B cell (primary cell): ENCODE data around the gene PMPCA. TPM values are rescaled to one million over a fixed set of nuclear protein-coding genes. Genes with fewer than 3 reads are reported as not detected.

ENCODE experiments used
- ATAC-seq: fragments of 200-7000 bp; cut with Tn5 transposase; one replicate; pipeline ENCODE4 v1.10.0; 2021; ENCODE audit warnings: low read depth, mild to moderate bottlenecking, moderate number of reproducible peaks, moderate library complexity
- CTCF ChIA-PET: fragments of 350-600 bp; sonication (Branson Sonifier 250); formaldehyde crosslinking; loops from one replicate; lab custom pipeline; 2021; ENCODE audit warnings: antibody characterized with exemption, inconsistent platforms; lab: Charles Lee
- POLR2A ChIA-PET: fragments of 350-600 bp; sonication (Branson Sonifier 250); formaldehyde crosslinking; loops from one replicate; lab custom pipeline; 2021; ENCODE audit warnings: antibody characterized with exemption; lab: Charles Lee
- DNase-seq: peaks from one replicate; pipeline ENCODE4 v3.0.0; 2013
- H2AFZ ChIP-seq: 2 replicates; pipeline ENCODE4 v1.6.1; 2012; ENCODE audit warnings: mild to moderate bottlenecking, low read depth, low read length; ENCODE audit not compliant: insufficient read depth, poor library complexity, severe bottlenecking
- H3K27ac ChIP-seq, 2 donors: 1 replicate in 1 of 2; 2 replicates in 1 of 2; pipeline ENCODE4 v1.5.1; 2012 to 2013; ENCODE audit warnings: low read length in 2 of 2, mild to moderate bottlenecking in 2 of 2, moderate library complexity in 1 of 2
- H3K27me3 ChIP-seq, 4 experiments: fragments of 200-600 bp in 1 of 4; sonication (generic) in 1 of 4; replicated peaks in 1 of 4; 1 replicate in 2 of 4; 2 replicates in 2 of 4; pipeline versions ENCODE4 v1.6.1 to v1.7.0; 2013 to 2016; ENCODE audit warnings: low read length in 3 of 4, mild to moderate bottlenecking in 2 of 4, mixed read lengths in 1 of 4, moderate library complexity in 1 of 4; ENCODE audit not compliant: insufficient read depth in 4 of 4, control insufficient read depth in 3 of 4; ENCODE audit errors: control extremely low read depth in 1 of 4
- H3K36me3 ChIP-seq, 2 experiments: replicated peaks in 1 of 2; 1 replicate in 1 of 2; 2 replicates in 1 of 2; pipeline versions ENCODE4 v1.6.1 to v1.7.1; 2013; ENCODE audit warnings: low read length in 1 of 2; ENCODE audit not compliant: insufficient read depth in 2 of 2, control insufficient read depth in 1 of 2; ENCODE audit errors: control extremely low read depth in 1 of 2, extremely low read depth in 1 of 2
- H3K4me1 ChIP-seq, 2 donors: fragments of 200-600 bp in 1 of 2; sonication (generic) in 1 of 2; 1 replicate in 1 of 2; 2 replicates in 1 of 2; pipeline versions ENCODE4 v1.5.1 to v1.6.1; 2013 to 2017; ENCODE audit warnings: low read length in 2 of 2; ENCODE audit not compliant: control insufficient read depth in 2 of 2, insufficient read depth in 2 of 2
- H3K4me2 ChIP-seq: replicated peaks from 2 replicates; pipeline ENCODE3; 2012; ENCODE audit warnings: mild to moderate bottlenecking, low read depth, low read length; ENCODE audit not compliant: poor library complexity, severe bottlenecking
- H3K4me3 ChIP-seq, 5 experiments: fragments of 200-600 bp in 1 of 5; sonication (generic) in 1 of 5; 1 replicate in 3 of 5; 2 replicates in 2 of 5; pipeline versions ENCODE4 v1.5.1 to v1.7.0; 2011 to 2016; ENCODE audit warnings: low read length in 4 of 5, mild to moderate bottlenecking in 4 of 5, low read depth in 2 of 5, control low read depth in 1 of 5, moderate library complexity in 1 of 5; ENCODE audit not compliant: insufficient read depth in 1 of 5; ENCODE audit errors: control extremely low read depth in 1 of 5, extremely low read depth in 1 of 5
- H3K79me2 ChIP-seq: fragments of 200-600 bp; sonication (generic); one replicate; pipeline ENCODE4 v1.6.0; 2016; ENCODE audit warnings: low read length; ENCODE audit not compliant: control insufficient read depth, insufficient read depth
- H3K9ac ChIP-seq: fragments of 200-600 bp; sonication (generic); 2 replicates; pipeline ENCODE4 v1.6.1; 2017; ENCODE audit warnings: mild to moderate bottlenecking, low read length, moderate library complexity
- H3K9me3 ChIP-seq, 3 donors: one replicate each; pipeline versions ENCODE4 v1.6.1 to v1.7.1; 2013; ENCODE audit warnings: low read length in 2 of 3; ENCODE audit not compliant: control insufficient read depth in 2 of 3, insufficient read depth in 1 of 3; ENCODE audit errors: control extremely low read depth in 1 of 3
- H4K20me1 ChIP-seq: 2 replicates; pipeline ENCODE4 v1.6.0; 2012; ENCODE audit warnings: mild to moderate bottlenecking, low read length; ENCODE audit not compliant: insufficient read depth, control insufficient read depth, poor library complexity, severe bottlenecking
- H3K27ac Mint-ChIP-seq: one replicate; pipeline ENCODE4 v1.8.0; 2021; ENCODE audit warnings: mixed read lengths
- H3K27me3 Mint-ChIP-seq: one replicate; pipeline ENCODE4 v1.8.0; 2021; ENCODE audit warnings: mixed read lengths
- H3K4me1 Mint-ChIP-seq: one replicate; pipeline ENCODE4 v1.8.0; 2021; ENCODE audit warnings: mixed read lengths
- H3K4me3 Mint-ChIP-seq: one replicate; pipeline ENCODE4 v1.8.0; 2021; ENCODE audit warnings: mixed read lengths
- H3K9me3 Mint-ChIP-seq: one replicate; pipeline ENCODE4 v1.8.0; 2022; ENCODE audit warnings: mixed read lengths; ENCODE audit not compliant: insufficient read depth
- EZH2 ChIP-seq: IDR thresholded peaks from 2 replicates; pipeline ENCODE4 v1.6.1; 2012; ENCODE audit warnings: borderline replicate concordance, low read depth, mild to moderate bottlenecking, moderate library complexity, low read length; ENCODE audit not compliant: insufficient read depth, poor library complexity, severe bottlenecking
- WGBS: methylation state at CpG from one replicate; pipeline ENCODE4 v1.1.5; 2013; ENCODE audit warnings: missing lambda C conversion rate; ENCODE audit not compliant: insufficient coverage; 5-methylcytosine and 5-hydroxymethylcytosine counted together
- intact Hi-C: fragments of 100-400 bp; cut with micrococcal nuclease; formaldehyde crosslinking; loops from one replicate; pipeline ENCODE4 v1.10.0; 2022
- polyA plus RNA-seq: library from polyadenylated mRNA; depleted of rRNA; stranded (reverse); fragments of >200 nt; gene quantifications from 2 replicates; pipeline ENCODE4 v1.2.3, GENCODE V29; 2012
- total RNA-seq, 2 donors: library from RNA; stranded (reverse); fragments of 120-200 nt in 1 of 2; gene quantifications; 1 replicate in 1 of 2; 2 replicates in 1 of 2; pipeline versions ENCODE4 v1.2.3 to v1.2.4, GENCODE V29; 2013 to 2022
- TF ChIP-seq, protein P1 (sequence below): fragments of 200-600 bp; IDR thresholded peaks from one replicate; pipeline ENCODE4 v1.8.0; 2022; ENCODE audit warnings: antibody characterized with exemption, mild to moderate bottlenecking

PMPCA gene
- total and polyA plus RNA-seq, 2 donors (not counting 1 experiment from before 2014, with no cell fraction given), result 64.4 to 72.2 TPM

DNA sequence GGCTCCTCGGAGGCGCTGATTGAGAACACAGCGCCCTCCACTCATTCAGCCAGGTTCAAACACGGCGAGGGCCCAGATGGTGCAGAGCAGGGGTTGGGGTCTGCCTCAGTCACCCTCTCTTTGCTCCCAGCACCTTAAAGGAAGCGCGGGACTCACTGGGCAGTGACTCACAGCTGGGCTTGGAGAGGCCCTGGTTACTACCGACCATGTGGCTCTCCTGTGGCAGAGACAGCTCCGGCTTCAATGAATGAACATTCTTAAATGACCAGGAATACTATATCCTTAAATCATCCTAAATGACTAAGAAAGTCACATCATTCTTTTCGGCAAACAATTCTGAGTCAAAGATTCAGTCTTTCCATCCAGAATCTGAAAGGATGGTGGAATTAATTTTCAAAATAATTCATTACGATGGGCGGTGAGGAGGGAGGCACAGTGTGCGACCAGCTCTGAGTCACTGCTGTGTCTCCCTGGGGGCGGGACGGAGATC lies 30.8 kb downstream of the PMPCA start:
- H3K4me3 ChIP-seq, result no peak overlapping the region
- ChIA-PET CTCF (interaction anchor here (1.3 kb wide), 1 partner anchor 8 kb away, joined by 3 read pairs; no protein-coding TSS in a partner anchor), POLR2A (no interaction called here)
- H3K27me3 Mint-ChIP-seq, result no peaks in the 10 kb centered on the region
- no peak for ATAC-seq
- no peak overlapping the region for H3K27ac ChIP-seq
- H3K9me3 Mint-ChIP-seq, result no peaks in the 10 kb centered on the region
- H3K79me2 ChIP-seq, result peaks cover 33% of the 10 kb centered on the region
- no peak overlapping the region for H3K9ac ChIP-seq
- H3K9me3 ChIP-seq, result no peaks in the 10 kb centered on the region
- H4K20me1 ChIP-seq, result peaks cover 47% of the 10 kb centered on the region
- no peak overlapping the region for H2AFZ ChIP-seq
- intact Hi-C loops, result no loop called here
- 97% methylated on average over 14 of the region's 15 CpGs for WGBS
- no peak for TF ChIP-seq EZH2
- H3K4me3 Mint-ChIP-seq, result no peak overlapping the region
- no peaks in the 10 kb centered on the region for H3K27me3 ChIP-seq
- H3K4me1 Mint-ChIP-seq, result peaks cover 24% of the 10 kb centered on the region
- DNase-seq, result no peak
- H3K4me2 ChIP-seq, result no peak overlapping the region
- peak overlapping the region; percentile 74 for H3K27ac Mint-ChIP-seq
- peaks cover 21 to 28% of the 10 kb centered on the region in 2 donors for H3K4me1 ChIP-seq
- H3K36me3 ChIP-seq, result peaks cover 2 to 32% of the 10 kb centered on the region in 2 experiments

DNA sequence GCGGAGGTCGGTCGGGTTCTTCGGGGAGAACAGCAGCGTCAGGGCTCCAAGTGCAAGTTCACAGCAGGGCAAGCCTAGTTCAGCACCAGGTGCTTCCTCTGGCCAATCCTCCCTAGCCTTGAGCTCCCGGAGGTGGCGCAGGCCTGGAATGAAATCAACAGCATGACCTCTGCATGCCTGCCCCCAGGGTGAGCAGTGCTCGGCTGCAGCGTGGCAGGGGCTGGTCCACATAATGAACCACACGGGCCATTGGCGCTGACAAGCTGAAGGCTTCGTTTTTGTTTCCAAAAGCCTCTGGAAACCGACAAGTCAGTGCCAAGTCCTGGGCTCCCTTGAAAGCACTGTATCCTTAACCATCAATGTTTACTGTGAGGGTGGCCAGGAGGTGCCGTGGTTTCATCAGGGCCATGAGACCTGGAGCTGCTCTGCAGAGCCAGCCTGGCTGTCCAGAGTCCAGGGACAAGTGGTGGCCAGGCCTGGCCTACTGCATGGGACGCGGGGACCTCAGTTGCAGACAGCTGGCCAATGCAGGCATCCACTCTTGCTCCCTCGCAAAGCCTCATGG lies 31.3 kb downstream of the PMPCA start:
- Histone ChIP-seq H3K27ac (no peak overlapping the region), H3K9ac (no peak overlapping the region), H3K4me1 (peaks cover 21 to 27% of the 10 kb centered on the region in 2 donors), H3K79me2 (peaks cover 28% of the 10 kb centered on the region), H3K4me2 (no peak overlapping the region), H3K36me3 (peaks cover 2 to 35% of the 10 kb centered on the region in 2 experiments), H3K27me3 (no peaks in the 10 kb centered on the region), H3K4me3 (no peak overlapping the region), H3K9me3 (no peaks in the 10 kb centered on the region), H2AFZ (no peak overlapping the region), H4K20me1 (peaks cover 42% of the 10 kb centered on the region)
- Mint-ChIP-seq H3K27me3 (no peaks in the 10 kb centered on the region), H3K4me1 (peaks cover 20% of the 10 kb centered on the region), H3K27ac (peak overlapping the region; percentile 74), H3K9me3 (no peaks in the 10 kb centered on the region), H3K4me3 (no peak overlapping the region)
- ATAC-seq, result no peak
- no peak for TF ChIP-seq EZH2
- TF ChIP-seq, protein P1, sequence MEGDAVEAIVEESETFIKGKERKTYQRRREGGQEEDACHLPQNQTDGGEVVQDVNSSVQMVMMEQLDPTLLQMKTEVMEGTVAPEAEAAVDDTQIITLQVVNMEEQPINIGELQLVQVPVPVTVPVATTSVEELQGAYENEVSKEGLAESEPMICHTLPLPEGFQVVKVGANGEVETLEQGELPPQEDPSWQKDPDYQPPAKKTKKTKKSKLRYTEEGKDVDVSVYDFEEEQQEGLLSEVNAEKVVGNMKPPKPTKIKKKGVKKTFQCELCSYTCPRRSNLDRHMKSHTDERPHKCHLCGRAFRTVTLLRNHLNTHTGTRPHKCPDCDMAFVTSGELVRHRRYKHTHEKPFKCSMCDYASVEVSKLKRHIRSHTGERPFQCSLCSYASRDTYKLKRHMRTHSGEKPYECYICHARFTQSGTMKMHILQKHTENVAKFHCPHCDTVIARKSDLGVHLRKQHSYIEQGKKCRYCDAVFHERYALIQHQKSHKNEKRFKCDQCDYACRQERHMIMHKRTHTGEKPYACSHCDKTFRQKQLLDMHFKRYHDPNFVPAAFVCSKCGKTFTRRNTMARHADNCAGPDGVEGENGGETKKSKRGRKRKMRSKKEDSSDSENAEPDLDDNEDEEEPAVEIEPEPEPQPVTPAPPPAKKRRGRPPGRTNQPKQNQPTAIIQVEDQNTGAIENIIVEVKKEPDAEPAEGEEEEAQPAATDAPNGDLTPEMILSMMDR, result no peak
- CTCF ChIA-PET, result no interaction called here
- POLR2A ChIA-PET, result no interaction called here
- WGBS, result 95% methylated on average over 17 of the region's 17 CpGs
- intact Hi-C loops, result no loop called here
- no peak for DNase-seq
